Activated T-helper 1 cell treated with Interleukin-2 at 50 U/mL for 16 hours (primary cell): ENCODE measurements around the gene SEPHS1.
"Not testable (repeated sequence)": the region's sequence is repeated elsewhere in the genome, so short reads cannot be mapped to it uniquely, and the experiment has no call there.

Source experiments
- DNase-seq: peaks from one replicate; pipeline ENCODE4 v3.0.0-alpha.2; 2020; ENCODE audit warnings: low read depth

SEPHS1 gene

GRCh38 chr10:13284050-13284449, 64.0 kb downstream of the SEPHS1 start:
- no peak for DNase-seq

DNA sequence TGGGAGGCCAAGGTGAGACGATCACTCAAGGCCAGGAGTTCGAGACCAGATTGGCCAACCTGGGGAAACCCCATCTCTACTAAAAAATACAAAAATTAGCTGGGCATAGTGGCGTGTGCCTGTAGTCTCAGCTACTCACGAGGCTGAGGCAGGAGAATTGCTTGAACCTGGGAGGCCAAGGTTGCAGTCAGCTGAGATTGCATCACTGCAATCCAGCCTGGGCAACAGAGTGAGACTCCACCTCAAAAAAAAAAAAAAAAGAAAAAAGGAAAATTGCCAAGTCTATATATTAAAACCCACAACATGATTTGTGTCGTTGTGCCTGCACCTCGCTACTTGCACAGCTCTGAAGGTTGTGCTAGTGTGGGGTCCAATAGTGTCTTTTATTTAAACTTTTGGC, 65.7 kb downstream of the SEPHS1 start:
- not testable (repeated sequence) for DNase-seq

DNA sequence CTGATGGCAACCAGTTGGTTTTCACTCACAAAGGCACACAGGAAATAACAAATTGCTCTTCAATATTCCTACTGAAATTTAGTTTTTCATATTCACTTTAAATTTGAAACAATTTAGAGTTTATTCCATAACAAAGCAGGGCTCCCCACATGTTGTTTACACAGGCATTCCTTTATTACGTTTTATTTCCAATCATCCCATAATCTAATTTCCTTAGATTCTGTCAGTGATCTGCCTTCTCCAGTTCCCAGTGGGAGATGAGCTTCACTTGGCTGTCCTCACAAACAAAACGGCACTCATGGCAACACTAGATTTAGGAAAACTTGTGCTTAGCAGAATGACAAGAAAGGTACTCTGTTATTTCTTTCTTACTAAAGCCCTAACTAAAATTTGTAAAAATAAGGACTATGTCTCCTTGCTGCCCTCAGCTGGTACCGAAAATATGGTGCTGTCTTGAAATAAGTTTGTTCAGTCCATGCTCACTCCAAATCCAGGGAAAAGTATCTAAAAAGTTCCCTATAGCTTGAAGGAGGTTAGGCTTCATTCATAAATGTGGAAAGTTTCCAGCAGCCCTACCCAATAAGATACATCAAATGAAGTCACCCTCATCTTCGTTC, 71.2 kb downstream of the SEPHS1 start:
- no peak for DNase-seq

GRCh38 chr10:13276146-13276545, 71.9 kb downstream of the SEPHS1 start:
- DNase-seq = not testable (repeated sequence)

- DNase-seq = no peak
These were observed 75.9 kb downstream of the SEPHS1 start for GRCh38 chr10:13272164-13272571.

DNA sequence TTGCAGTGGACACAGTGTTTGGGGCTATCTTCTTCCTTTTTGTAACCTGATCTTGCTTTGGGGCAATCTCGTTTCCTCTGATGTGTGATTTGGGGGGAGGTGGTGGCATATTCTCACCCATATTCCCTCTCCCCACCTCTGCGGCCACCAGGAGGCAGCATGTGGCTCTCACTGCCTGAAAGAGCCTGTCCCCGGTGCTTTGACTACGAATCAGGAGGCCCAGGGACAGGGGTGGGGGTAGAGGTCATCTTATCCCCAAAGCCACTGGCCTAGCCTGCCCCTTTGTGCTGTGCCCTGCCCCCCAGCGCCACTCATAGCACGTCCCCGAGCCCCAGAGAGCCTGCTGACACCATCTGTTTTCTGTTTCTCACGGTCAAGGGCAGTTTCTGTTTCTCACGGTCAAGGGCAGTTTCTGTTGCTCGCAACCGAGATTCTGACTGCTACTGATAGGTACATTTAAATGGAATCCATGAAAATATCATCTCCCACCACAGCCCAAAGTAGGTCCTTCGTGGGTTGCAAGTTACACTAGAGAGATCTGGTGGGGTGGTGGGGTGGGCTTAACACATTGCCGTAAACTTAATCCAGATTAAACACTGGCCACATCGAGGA, 76.4 kb downstream of the SEPHS1 start:
- peak; percentile 19 for DNase-seq

DNA sequence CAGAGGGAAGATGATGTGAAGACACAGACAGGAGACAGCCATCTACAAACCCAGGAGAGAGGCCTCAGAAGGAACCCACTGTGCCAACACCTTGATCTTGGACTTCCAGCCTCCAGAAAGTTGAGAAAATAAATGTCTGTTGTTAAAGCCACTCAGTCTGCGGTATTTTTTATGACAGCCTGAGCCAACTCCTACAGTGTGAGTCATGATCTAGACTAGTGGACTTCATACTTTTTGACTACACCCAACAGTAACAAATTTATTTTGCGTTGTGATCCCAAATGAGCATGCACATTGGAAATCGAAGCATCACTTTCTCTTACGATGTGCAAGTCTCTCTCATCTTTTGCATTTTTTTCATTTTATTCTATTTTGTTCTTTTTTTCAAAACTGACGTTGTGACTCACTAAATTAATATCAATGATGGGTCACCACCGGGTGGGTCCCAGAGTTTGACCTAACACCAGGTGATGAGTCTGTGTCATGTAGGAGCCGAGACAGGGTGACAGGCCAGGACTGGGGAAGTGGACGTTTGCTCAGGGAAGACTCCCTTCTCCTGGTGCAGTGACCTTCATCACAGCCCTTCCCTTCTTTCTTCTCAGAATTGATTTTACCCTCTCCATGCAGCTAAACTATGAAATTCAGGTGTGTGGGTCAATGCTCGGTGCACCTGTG, 77.1 kb downstream of the SEPHS1 start:
- no peak for DNase-seq

DNA sequence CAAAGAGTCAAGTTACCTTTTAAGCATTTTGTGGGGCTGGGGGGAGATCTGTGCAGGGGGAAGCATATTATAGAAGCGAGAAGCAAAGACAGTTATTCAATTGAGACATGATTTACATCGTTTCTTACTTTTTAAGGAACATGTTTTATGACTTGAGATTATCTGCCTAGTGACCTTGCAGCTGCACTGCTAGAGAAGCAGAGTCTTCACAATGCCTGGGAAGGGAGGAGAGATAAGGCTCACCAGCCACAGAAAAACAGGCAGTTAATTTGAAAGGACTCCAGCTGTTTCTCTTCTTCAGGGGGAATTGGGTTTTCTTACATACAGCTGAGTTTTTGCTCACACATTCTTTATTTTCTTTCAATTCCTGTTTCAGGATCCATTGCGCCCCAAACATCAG, 79.3 kb downstream of the SEPHS1 start:
- DNase-seq = no peak

DNA sequence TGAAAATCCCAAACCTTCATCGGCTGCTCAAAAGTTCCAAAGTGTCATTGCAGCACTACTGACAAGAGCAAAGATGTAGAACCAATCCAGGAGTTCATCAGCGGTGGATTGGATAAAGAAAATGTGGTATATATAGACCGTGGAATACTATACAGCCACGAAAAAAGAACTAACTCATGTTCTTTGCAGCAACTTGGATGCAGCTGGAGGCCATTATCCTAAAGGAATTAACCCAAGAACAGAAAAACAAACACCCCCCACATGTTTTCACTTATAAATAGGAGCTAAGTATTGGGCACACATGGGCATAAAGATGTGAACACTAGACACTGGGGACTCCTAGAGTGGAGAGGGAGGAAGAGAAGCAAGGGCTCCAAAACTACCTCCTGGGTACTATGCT, 79.8 kb downstream of the SEPHS1 start:
- no peak for DNase-seq
